Breast epithelium (tissue), 3 donors: ENCODE results near the gene ATXN7L1.

Source experiments
- CTCF ChIP-seq, 3 donors: fragments of 450-650 bp; IDR thresholded peaks; one replicate each; pipeline ENCODE4 v1.5.1; 2016 to 2017; ENCODE audit warnings: antibody characterized with exemption in 3 of 3, mild to moderate bottlenecking in 3 of 3, moderate library complexity in 3 of 3
- POLR2A ChIP-seq: fragments of 450-650 bp; IDR thresholded peaks from one replicate; pipeline ENCODE4 v1.6.1; 2016; ENCODE audit warnings: antibody characterized with exemption, mild to moderate bottlenecking, moderate library complexity

GRCh38 chr7:105728028-105728427 is 148.4 kb downstream of the ATXN7L1 start:
- TF ChIP-seq CTCF (IDR thresholded peaks at IDR 0.05) (no peak), POLR2A (no peak)
